Measurements from ENCODE around the gene CCDC30. TPM values are rescaled to one million over a fixed set of nuclear protein-coding genes. Genes with fewer than 3 reads are reported as not detected.

CCDC30 gene
- total RNA-seq, 1 donor from 2014 or later = 3.0 TPM

DNA sequence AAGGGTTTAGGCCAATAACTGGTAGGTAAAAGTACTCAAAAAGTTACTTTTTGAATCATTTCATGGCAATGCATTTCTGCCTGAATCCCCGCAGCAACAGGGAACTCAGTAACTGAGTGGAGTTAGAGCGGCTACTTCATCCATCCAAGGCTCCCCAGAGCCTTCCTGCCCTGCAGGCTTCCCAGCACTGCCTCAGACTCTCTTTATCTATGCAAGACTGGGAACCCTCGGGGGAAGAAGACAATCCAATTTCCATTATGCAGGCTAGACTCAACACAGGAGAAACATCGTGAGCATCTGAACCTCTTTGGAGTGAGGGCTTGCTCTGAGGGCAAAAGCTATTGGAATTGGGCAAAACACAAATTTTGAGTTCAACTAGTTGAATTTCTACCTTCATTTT, 30.4 kb upstream of the CCDC30 start:
- TF ChIP-seq CTCF (IDR thresholded peaks at IDR 0.05; ENCODE audit: partially characterized antibody, unreplicated experiment) = no peak
- Mint-ChIP-seq H3K4me1 (ENCODE audit: low read depth, unreplicated experiment) (peaks cover 10% of the 10 kb centered on the region), H3K9me3 (ENCODE audit: unreplicated experiment) (peaks cover 2% of the 10 kb centered on the region), H3K27me3 (ENCODE audit: unreplicated experiment) (no peaks in the 10 kb centered on the region), H3K27ac (ENCODE audit: unreplicated experiment) (no peak overlapping the region), H3K36me3 (ENCODE audit: unreplicated experiment) (peaks cover 4% of the 10 kb centered on the region), H3K4me3 (ENCODE audit: unreplicated experiment) (no peak overlapping the region)
- no peak for DNase-seq

DNA sequence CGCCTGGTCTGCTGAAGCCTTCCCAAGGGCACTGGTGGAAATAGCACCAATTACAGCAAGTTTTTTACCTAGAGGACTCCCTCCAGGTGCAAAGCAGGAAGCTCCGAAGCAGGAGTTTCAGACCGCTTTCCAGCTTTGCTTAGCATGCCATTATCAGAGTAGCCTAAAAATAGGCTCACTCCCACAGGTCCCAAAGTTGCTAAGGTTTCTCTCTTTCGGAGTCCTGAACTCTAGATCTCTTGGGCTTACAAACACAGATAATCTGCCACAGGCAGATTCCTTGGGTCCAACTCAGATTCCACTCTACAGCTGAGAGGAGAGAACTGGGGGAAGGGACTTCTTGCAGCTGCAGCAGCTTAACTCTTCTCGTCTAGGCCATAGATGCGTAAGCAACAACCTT, 29.7 kb upstream of the CCDC30 start:
- Mint-ChIP-seq H3K4me3 (ENCODE audit: unreplicated experiment) (no peak overlapping the region), H3K4me1 (ENCODE audit: low read depth, unreplicated experiment) (peaks cover 10% of the 10 kb centered on the region), H3K9me3 (ENCODE audit: unreplicated experiment) (peaks cover 2% of the 10 kb centered on the region), H3K27me3 (ENCODE audit: unreplicated experiment) (no peaks in the 10 kb centered on the region), H3K36me3 (ENCODE audit: unreplicated experiment) (peaks cover 4% of the 10 kb centered on the region), H3K27ac (ENCODE audit: unreplicated experiment) (no peak overlapping the region)
- TF ChIP-seq CTCF (IDR thresholded peaks at IDR 0.05; ENCODE audit: partially characterized antibody, unreplicated experiment) = no peak
- no peak for DNase-seq

DNA sequence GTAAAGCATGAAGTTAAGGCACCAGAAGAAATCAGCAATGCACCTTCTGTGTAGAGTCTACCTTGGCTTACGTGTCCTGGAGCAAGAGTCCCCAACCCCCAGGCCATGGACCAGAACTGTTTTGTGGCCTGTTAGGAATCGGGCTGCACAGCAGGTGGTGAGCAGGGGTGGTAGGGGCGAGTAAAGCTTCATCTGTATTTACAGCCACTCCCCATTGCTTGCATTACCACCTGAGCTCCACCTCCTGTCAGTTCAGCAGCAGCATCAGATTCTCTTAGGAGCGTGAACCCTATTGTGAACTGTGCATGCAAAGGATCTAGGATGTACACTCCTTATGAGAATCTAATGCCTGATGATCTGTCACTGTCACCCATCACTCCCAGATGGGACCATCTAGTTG, 28.7 kb upstream of the CCDC30 start:
- Mint-ChIP-seq H3K4me1 (ENCODE audit: low read depth, unreplicated experiment) (peaks cover 8% of the 10 kb centered on the region), H3K9me3 (ENCODE audit: unreplicated experiment) (peaks cover 2% of the 10 kb centered on the region), H3K4me3 (ENCODE audit: unreplicated experiment) (no peak overlapping the region), H3K27ac (ENCODE audit: unreplicated experiment) (no peak overlapping the region), H3K36me3 (ENCODE audit: unreplicated experiment) (peaks cover 4% of the 10 kb centered on the region), H3K27me3 (ENCODE audit: unreplicated experiment) (no peaks in the 10 kb centered on the region)
- DNase-seq = no peak
- no peak for TF ChIP-seq CTCF (IDR thresholded peaks at IDR 0.05; ENCODE audit: partially characterized antibody, unreplicated experiment)

DNA sequence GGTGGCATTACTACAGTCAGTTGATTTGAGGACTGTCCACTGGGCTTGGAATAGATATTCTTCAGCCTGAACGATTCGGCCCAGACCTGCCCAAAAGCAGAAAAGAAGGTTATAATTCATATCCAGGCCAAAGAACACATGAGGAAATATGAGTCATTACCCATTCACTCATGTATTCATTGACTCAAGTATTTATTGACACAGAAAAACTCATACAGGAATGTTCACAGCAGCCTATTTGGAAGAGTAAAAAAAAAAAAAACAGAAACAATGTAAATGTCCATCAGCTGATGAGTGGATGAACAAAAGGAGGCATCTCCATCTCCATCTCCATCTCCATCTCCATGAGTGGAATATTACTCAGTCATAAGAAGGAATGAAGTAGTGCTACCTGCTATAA, 23.1 kb upstream of the CCDC30 start:
- no peaks in the 10 kb centered on the region for H3K9me3 Mint-ChIP-seq (ENCODE audit: unreplicated experiment)
- TF ChIP-seq CTCF (IDR thresholded peaks at IDR 0.05; ENCODE audit: partially characterized antibody, unreplicated experiment) = no peak
- peaks cover 3% of the 10 kb centered on the region for H3K36me3 Mint-ChIP-seq (ENCODE audit: unreplicated experiment)
- no peak overlapping the region for H3K27ac Mint-ChIP-seq (ENCODE audit: unreplicated experiment)
- H3K4me1 Mint-ChIP-seq (ENCODE audit: low read depth, unreplicated experiment) = no peaks in the 10 kb centered on the region
- DNase-seq = no peak
- H3K4me3 Mint-ChIP-seq (ENCODE audit: unreplicated experiment) = no peak overlapping the region
- H3K27me3 Mint-ChIP-seq (ENCODE audit: unreplicated experiment) = no peaks in the 10 kb centered on the region

DNA sequence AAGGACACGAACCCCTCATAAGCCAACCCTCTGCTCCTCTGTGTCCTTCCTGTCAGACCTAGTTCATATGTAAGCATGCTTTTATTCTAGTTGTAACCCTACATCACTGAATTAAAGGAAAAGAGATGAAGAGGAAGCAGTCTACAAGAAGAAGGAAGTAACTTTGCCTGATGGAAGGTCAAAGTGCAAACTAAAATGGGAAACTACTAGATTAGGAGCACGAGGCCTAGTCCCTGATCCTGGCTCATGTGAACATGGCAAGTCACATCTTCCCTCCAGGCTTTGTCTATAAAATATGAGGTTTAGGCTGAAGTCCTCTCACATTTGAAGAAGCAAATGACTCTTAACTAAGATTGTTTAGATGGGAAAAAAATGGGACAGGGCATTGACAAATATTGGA, 20.4 kb upstream of the CCDC30 start:
- Mint-ChIP-seq H3K4me1 (ENCODE audit: low read depth, unreplicated experiment) (no peaks in the 10 kb centered on the region), H3K27me3 (ENCODE audit: unreplicated experiment) (no peaks in the 10 kb centered on the region), H3K9me3 (ENCODE audit: unreplicated experiment) (no peaks in the 10 kb centered on the region), H3K27ac (ENCODE audit: unreplicated experiment) (no peak overlapping the region), H3K36me3 (ENCODE audit: unreplicated experiment) (no peaks in the 10 kb centered on the region), H3K4me3 (ENCODE audit: unreplicated experiment) (no peak overlapping the region)
- DNase-seq = no peak
- TF ChIP-seq CTCF (IDR thresholded peaks at IDR 0.05; ENCODE audit: partially characterized antibody, unreplicated experiment) = no peak

Data from glutamatergic neuron (in vitro differentiated cells).